ENCODE data around the gene ADISSP.

Gene ADISSP

DNA sequence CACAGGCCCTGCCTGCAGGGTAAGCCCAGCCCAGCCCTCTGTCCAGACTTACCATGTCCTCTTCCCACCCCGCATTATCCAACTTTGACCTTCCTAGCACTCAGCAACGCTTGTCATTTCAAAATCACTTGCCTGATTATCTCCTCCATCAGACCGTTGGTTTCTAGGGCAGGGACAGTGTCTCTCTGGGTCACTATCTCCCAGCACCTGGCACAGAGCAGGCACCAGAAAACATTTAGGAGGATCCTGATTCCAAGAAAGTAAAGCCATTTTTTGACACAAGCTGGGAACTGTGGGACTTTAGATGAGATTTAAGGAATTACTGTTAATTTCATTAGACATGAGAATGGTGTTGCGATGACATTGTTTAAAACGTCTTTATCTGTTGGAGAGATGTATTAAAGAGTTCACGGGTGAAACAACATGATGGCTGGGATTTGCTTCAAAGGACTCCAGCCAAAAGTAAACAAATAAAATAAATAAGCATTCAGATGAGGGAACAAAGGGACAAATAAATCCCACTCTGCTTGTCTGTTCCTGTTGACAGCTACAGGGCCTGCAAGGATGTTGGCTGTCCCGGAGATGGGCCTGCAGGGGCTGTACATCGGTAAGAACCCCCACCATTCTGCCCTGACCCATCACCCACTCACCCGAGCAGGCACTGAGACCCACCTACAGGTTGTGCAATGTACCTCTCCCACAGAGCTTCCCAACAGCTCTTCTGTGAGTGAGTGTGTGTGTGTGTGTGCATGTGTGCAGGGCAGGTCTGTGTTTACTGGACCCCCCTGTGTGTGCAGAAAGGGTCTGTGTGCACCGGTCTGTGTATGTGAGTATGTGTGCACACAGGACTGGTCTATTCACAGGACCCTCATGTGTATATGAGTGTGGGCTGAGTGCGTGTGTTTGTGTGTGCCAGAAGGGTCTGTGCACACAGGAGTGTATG lies 29.2 kb downstream of the ADISSP start:
- no peak for DNase-seq (ENCODE audit: low read depth in 3 of 3)

DNA sequence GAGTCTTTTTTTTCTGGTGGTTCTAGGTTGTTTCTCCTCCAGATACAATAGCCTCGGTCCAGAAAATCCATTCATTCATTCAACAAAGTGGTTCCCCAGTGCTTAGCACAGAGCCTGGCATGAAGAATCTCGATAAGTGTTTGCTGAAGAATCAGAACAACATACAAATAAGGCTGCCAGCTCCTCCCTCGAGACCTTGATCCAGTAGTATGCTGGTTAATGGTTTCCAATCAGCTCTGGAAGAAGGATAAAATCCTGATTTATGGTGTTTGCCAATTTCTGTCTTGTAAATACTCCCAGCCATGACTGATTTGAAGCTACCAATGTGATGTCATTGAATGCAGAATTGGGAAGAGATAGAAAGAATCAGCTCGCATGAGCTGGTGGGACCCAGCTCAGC lies 31.8 kb downstream of the ADISSP start:
- no peak for DNase-seq (ENCODE audit: low read depth in 3 of 3)

DNA sequence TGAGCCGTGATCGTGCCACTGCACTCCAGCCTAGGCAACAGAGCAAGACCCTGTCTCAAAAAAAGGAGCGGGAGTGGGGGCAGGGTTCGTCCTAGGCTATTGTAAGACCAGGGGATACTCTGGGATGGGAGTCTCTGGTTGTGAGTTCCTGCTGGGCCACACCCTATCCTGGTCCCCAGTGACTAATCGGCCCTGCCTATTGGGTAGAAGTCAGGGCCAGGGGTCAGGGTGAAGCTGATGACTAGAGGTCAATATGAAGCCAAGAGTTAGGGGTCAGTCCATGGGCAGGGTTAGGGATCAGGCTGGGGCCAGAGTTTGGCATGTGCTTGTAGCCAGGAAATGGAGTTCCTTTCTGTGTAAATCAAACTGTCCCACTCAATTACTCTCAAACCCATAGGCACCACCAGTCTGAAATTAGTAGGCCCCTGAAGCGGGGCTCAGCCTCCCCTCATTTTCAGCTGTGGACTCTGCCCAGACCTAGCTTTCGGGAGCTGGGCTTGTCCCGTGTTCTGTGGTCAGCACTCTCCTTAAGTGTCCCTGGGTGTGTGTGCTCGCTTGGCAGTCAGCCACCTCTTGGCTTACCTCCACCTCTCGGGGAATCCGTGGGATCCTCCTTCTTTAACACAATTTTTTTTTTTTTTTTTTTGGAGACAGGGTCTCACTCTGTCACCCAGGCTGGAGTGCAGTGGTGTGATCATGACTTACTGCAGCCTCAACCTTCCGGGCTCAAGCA lies 33.3 kb downstream of the ADISSP start:
- no peak for DNase-seq (ENCODE audit: low read depth in 3 of 3)

DNA sequence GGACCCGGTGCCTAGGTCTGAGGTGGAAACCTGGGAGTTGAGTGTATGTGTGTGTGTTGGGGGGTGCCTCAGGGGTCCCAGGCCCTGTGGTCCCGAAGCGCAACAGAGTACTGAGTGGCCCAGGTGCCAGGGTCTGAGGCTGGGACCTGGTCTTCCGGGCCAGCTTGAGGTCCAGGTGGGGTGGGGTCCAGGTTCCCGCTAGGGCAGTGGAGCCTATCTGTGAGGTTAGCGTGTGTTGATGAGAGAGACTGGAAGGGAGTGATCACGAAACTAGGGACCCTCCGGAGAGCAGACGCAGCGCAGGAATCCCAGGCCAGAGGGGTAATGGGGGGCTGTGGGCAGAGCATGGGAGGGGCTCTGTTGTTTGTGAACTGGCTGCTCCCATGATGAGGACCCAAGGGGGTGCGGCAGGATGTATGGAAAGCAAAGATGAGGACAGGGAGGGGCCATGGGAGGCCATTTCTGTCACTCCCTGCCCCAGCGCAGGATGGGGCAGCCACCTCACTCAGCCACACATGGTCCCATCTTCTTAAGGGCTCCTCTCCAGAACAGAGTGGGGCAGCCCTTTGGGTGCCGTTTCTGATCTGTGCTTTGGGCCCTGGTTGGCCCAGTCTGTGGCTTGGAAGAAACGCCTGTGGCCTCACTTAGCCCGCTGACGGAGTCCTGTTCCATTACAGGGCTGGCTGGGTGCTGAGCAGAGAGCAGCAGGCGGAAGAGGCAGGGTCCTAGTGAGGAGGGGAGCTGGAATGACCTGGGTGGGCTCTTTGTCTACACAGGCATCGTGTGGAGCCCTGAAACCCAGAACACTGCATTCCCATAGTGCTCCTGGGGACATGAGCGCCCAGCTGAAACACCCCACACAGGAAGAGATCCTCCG lies 34.2 kb downstream of the ADISSP start:
- DNase-seq (ENCODE audit: low read depth in 3 of 3): no peak

DNA sequence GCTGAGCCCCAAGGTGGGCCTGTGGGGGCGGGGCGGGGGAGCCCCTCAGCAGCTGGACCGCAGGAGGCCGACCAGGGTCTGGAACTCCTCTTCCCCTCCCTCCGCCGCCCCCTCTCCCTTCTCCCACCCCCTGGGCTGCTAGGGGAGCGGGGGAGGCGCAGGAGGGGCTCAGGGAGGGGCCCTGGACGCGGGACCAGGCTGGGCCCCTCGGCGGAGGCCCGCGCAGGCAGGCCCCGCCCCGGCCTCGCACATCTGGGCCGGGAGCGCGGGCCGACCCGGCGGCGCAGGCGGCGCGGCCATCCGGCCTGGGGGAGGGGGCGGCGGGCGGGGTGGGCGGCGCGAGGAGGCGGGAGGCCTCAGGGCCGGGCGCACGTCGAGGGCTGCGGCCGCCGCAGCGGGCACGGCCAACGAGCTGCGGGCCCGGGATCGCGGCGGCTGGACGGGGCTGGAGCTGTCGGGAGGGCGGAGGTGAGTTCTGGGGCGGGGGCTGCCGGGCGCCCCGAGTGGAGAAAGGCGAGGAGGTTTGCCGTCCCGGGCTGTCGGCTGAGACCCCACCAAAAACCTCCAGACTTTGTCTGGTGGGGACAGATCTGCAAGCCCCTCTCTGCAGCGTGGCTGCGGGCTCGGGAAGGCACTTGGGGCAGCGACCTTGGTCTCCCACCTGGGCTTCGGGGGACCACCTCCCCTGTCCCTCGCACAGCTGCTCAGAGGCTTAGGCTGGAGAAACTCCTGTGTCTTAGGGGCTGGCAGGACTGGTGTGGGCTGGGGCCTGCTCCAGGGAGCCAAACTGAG lies 35.0 kb downstream of the ADISSP start, which contains the start of gene HSPA12B:
Gene HSPA12B, plus strand, starts transcription at position 359 of the 792 bp plus-strand sequence. CDS start 5,990 bp downstream, outside the sequence.
- DNase-seq (ENCODE audit: low read depth in 3 of 3): no peak

DNA sequence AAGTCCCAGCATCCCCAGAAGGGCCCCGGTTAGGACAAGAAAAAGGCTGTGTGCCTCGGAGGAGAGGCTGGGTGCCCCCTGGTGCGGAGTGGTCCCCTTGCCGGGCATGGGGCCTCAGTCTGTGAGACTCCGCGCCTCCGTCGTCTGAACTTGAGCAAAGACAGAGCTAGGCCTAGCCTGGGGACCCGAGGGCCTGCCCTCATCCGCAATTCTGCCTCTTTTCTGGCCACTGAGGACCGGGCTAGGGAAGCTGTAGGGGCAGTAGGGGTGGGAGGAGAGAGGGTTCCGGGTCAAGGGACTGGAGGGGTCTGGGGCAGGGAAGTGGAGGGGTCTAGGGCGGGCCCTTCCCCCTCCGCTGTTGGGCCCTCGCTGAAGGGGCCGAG lies 35.6 kb downstream of the ADISSP start:
- DNase-seq (ENCODE audit: low read depth in 3 of 3): no peak

DNA sequence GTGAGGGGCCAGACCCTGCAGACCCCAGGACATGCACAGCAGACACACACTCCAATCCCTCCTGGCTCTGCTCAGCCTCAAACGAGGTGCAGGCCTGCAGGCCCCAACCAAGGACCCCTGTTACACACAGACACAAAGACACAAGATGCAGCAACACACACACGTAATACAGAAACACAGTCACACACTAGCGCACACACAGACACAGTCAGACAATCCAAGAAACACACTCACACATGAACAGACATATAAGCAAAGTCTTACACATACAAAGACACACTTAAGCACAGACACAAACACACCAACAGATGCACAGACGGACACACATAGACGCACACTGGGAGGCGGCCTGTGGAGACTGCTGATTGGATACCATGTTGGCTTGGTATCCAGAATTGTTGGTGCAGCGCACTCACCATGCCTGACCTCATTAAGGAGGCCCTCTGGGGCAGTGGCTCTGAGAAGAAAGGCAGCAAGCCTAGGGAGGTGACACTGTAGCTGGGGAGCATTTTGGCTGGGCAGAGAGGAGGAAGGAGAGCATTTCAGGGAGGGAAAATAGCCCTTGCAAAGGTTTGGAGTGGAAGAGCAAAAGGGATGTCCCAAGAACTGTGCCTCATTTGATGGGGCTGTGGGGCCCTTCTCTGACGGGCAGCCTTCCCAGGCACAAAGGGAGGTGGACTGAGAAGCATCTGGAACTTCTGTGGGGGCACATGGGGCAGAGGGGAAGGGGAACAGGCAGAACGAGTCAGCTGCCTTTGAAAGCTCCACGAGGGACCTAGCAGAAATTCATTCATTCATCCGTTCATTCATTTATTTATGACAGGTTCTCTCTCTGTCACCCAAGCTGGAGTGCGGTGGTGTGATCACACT lies 36.5 kb downstream of the ADISSP start:
- no peak for DNase-seq (ENCODE audit: low read depth in 3 of 3)

DNA sequence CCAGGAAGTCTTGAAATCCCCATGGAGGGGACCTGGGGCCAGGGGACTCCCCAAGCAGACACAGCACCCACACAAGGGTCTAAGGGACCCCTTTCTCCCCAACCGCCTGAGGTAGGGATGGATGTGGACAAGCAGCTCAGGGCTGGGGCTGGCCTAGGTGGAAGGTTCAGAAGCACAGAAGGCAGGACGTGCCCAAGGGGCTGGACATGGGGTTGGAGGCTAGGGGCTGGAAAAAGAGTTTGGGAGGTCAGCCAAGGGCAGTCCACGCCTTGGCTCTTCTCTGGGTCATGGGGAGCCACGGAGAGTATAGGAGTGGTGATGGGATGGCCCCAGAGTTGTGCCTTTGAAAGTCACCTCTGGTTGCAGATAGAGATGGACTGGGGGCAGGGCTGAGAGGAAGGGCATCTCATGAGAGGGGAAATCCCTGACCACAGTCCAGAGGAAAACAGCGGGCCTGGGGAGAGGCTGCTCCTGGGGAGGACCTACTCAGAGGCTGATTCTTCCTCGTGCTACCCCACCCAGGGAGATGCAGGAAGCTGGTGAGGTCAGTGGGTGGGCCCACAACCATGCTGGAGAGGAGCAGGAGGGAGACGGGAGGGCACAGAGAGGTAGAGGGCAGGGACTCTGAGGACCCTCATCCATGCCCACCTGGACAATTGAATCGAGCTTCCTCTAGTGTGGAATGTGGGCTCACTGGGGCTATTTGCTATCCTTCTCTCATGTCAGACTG lies 37.6 kb downstream of the ADISSP start:
- DNase-seq (ENCODE audit: low read depth in 3 of 3): no peak

DNA sequence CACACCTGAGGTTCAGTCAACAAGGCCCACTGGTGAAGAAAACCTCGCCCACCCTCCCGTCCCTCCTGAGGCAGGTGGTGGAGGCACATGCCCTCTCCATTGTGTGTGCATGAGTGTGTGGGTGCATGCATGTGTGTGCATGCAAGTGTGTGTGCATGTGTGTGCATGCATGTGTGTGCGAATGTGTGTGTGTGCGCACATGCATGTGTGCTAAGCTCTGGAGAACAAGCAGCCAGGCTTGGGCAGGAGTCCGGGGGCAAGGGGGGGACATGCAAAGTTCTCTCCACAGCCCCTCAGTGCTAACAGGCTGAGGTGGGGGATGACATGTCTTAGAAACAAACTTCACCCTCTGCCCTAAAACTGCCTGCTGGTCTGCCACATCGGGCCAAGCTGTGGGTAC lies 38.2 kb downstream of the ADISSP start:
- no peak for DNase-seq (ENCODE audit: low read depth in 3 of 3)

DNA sequence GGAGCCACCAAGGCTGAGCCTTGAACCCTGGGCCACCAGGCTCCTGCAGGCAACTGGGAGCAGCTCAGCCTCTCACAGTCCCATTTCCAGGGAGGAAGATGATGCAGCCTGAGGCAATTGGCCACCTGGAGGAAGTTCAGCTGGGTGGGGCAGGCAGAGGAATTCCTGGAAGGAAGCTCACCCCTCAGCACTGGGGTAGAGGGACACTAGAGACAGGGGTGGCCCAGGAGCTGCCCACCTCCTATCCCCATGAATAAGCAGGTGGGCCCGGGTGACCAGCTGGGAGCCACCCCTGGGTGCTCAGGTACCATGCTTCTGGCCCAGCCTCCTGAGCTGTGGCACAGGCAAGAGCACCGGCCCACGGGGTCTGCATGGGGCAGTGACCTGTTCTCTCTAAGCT lies 38.7 kb downstream of the ADISSP start:
- DNase-seq (ENCODE audit: low read depth in 3 of 3): no peak

DNA sequence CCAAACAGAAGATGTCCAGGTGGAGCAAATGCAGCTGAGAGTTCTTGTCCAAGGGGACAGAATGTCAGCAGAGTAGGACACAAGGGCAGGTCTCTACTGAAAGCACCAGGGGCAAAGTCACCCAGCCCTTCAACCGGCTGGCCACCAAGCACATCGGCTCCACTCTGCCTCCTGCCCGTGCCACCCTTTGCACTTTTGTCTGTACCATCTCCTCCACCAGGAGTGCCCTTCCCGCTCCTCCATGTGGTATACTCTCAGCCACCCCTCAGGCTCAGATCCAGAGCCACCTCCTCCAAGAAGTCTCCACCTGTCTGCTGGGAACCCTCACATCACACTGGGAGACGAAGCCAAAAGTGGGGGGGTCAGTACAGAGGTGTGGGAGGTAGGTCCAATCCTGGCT lies 39.2 kb downstream of the ADISSP start:
- no peak for DNase-seq (ENCODE audit: low read depth in 3 of 3)

DNA sequence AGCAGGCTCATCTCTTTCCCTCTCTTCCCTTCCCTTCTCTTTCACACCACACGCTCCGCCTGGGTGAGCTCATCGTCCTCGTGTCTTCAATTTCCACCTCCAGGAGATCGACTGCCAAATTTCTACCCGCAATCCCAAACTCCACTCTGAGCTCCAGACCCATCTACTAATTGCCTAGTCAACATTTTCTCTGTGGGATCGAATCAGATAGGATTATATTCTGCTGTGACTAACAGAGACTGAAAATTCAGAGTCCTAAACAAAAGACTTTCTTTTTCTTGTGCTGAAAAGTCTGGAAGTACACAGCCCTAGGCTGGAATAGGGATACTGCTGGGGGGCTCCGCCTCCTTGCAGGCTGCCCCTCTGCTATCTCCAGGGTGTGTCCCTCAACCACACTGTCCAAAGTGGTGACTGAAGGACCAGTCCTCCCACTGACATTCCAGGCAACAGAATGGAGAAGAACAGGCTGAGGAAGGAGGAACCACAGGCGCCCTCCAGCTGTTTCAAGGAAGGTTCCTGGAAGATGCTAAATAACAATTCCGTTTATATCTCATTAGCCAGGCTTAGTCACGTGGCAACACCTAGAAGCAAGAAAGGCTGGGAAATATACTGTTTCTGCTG lies 40.0 kb downstream of the ADISSP start:
- no peak for DNase-seq (ENCODE audit: low read depth in 3 of 3)

DNA sequence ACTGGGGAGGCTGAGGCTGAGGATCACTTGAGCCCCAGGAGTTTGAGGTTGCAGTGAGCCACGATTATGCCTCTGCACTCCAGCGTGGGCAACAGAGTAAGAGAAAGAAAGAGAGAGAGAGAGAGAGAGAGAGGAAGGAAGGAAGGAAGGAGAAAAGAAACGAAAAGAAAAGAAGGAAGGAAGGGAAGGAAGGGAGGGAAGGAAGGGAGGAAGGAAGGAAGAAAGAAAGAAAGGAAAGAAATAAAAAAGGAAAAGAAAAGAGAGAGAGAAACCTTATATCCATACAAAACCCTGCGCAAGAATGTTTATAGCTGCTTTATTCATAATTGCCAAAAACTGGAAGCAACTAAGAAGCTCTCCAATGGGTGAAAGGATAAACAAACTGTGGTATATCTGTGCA lies 43.2 kb downstream of the ADISSP start:
- no peak for DNase-seq (ENCODE audit: low read depth in 3 of 3)

DNA sequence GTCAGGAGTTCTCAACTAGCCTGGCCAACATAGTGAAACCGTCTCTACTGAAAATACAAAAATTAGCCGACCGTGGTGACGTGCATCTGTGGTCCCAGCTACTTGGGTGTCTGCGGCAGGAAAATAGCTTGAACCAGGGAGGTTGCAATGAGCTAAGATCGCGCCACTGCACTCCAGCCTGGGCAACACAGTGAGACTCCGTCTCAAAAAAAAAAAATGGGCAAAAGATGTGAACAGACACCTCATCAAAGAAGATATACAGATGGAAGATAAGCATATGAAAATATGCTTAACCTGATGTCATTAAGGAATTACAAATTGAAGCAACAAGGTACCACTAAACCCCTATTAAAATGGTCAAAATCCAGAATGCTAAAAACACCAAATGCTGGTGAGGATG lies 44.3 kb downstream of the ADISSP start:
- DNase-seq (ENCODE audit: low read depth in 3 of 3): no peak

DNA sequence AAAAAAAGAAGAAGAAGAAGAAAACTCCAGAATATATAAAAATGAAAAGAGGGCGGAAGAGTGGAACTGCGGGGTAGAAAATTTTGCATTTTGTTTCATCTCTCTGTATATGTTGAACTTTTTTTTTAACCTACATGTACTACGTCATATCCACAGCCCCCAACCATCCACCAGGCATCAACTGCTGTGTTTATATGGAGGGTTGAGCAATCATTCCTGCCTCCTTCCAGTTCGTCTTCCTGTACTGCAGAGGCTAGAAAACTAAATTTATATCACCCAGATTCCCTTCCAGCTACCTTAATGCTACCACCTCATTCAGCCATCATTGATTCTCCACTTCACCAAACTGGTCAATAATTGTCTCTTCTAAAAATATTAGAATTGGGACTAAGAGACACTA lies 45.6 kb downstream of the ADISSP start:
- no peak for DNase-seq (ENCODE audit: low read depth in 3 of 3)

DNA sequence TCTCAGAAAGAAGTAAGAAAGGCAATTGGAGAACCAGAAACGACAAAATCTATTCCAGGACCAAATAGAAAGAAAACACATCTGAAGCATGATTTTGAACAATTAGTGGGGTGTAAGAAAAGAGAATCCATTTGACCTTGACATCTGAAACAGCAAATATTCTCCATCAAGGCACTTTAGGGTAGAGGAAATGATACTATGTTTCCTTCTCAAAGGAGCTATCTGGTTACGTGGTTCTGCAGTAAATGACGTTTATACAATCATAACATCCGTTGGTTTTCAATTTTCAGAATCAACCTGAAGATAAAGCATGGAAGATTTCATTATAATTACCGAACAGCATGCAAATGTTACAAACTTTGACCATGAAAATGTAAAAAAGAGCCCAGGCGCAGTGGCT lies 46.9 kb downstream of the ADISSP start:
- DNase-seq (ENCODE audit: low read depth in 3 of 3): no peak

DNA sequence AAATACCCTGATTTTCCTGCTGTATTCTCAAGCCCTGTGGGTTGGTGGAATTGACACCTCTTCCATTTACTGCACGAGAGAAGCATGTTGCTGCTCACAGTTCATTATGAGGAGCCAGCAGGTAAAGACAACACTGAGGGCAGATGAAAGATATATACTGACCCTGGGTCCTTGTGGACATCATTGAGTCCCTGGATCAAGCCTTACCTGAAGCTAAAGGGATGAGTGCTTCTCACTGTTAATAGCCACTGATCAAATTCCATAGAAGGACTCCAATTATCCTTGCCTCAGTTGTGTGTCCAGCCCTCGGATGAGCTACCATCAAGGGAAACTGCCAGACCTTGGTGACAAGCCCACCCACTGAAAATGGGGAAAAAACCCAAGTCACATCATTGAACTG lies 47.5 kb downstream of the ADISSP start:
- DNase-seq (ENCODE audit: low read depth in 3 of 3): no peak

DNA sequence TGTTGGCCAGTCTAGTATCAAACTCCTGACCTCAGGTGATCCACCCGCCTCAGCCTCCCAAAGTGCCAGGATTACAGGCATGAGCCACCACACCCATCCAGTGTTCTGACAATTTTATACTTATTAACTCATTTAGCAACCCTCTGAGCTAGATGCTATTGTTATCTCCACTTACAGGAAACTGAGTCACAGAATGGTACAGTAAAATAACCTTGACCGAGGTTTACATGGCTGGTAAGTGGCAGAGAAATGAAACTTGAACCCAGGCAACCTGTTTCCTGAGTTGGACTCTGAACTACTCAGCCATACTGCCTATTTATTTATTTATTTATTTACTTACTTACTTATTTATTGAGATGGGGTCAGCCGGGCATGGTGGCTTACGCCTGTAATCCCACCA lies 48.5 kb downstream of the ADISSP start:
- no peak for DNase-seq (ENCODE audit: low read depth in 3 of 3)

DNA sequence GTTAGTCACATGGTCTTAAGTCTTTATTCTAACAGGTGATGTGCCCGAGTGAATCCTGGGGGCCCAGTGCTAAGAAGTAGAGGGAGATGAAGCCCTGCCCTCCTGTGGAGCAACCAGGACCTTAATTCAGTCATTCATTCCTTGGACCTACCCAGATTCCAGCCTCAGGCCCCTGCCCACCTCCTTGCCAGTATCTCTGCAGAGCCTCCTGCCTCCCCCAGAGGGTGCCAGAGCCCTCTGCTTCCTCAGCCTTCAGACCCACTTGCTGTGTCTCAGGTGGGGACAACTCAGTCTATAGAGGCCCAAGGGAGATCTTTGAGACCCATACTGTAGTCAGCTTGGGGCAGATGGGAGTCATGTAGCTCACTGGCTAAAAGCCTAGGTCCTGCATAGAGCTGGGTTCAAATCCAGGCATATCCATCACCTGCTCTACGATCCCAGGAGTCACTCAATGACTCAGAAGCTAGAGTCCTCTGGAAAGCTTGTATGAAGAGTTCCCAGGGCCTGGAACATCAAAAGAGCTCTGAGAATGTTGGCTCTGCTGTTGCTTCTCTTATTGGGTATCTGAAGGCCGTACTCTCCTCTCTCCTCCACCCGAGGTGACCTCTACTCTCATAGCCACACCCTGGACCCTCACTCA lies 51.2 kb downstream of the ADISSP start:
- DNase-seq (ENCODE audit: low read depth in 3 of 3): no peak

Measured in stimulated activated CD4-positive, alpha-beta T cell treated with anti-CD3 and anti-CD28 coated beads, TNF-alpha, amount 100 ng/mL, for 4 hours (primary cell).